HCT116 (cell line): Measurements from ENCODE around the gene TTLL4. TPM values are rescaled to one million over a fixed set of nuclear protein-coding genes. Genes with fewer than 3 reads are reported as not detected.

Experiments used
- ATAC-seq: fragments of 200-7000 bp; cut with Tn5 transposase; 2 replicates; pipeline ENCODE4 v1.9.1; 2020; ENCODE audit warnings: mild to moderate bottlenecking, moderate library complexity
- BruUV-seq: library from RNA; stranded (reverse); fragments of 400-500 nt; replicated peaks from 2 replicates; lab custom pipeline; 2021; lab: Mats Ljungman, UMichigan
- CTCF ChIA-PET: fragments of 300-600 bp; sonication (Branson Sonifier 250); formaldehyde crosslinking; loops from one replicate; lab custom pipeline; 2021; ENCODE audit warnings: antibody characterized with exemption; lab: Charles Lee
- POLR2A ChIA-PET: fragments of 300-600, 350-600 bp; sonication (Branson Sonifier 250); formaldehyde crosslinking; loops from one replicate; lab custom pipeline; 2021; ENCODE audit warnings: antibody characterized with exemption; lab: Charles Lee
- RAD21 ChIA-PET, 2 experiments: fragments of 300-600 bp; sonication (Branson Sonifier 250); formaldehyde crosslinking; loops; one replicate each; lab custom pipeline; 2023; ENCODE audit warnings: low total read pairs in 2 of 2; ENCODE audit not compliant: uncharacterized antibody in 2 of 2, unreplicated experiment in 2 of 2, low non-redundant PET in 1 of 2; lab: Charles Lee
- DNase-seq: peaks from one replicate; pipeline ENCODE4 v3.0.0-alpha.2; 2010; ENCODE audit warnings: low read depth, low spot score
- H2AFZ ChIP-seq: fragments of 200-600 bp; shearing (Covaris generic), sonication (generic); 2 replicates; pipeline ENCODE4 v1.6.1; 2017; ENCODE audit warnings: low read depth, mixed run types, mixed read lengths, antibody characterized with exemption, low read length; ENCODE audit not compliant: poor library complexity, severe bottlenecking
- H3K27ac ChIP-seq: 2 replicates; pipeline ENCODE4 v1.5.1; 2012; ENCODE audit warnings: low read depth, low read length
- H3K27me3 ChIP-seq: fragments of 200-600 bp; sonication (generic); 2 replicates; pipeline ENCODE4 v1.6.1; 2016; ENCODE audit warnings: mixed run types, low read length, mixed read lengths; ENCODE audit not compliant: insufficient read depth
- H3K36me3 ChIP-seq, 2 experiments: fragments of 200-500 bp in 1 of 2; fragments of 200-600 bp in 1 of 2; sonication (Bioruptor generic) in 1 of 2; sonication (generic) in 1 of 2; 2 replicates each; pipeline versions ENCODE4 v1.5.1 to v1.6.1; 2014 to 2016; ENCODE audit warnings: low read length in 2 of 2, inconsistent platforms in 1 of 2, mixed read lengths in 1 of 2, mixed run types in 1 of 2; ENCODE audit not compliant: insufficient read depth in 2 of 2, control insufficient read depth in 1 of 2
- H3K4me1 ChIP-seq, 2 experiments: fragments of 200-600 bp in 1 of 2; sonication (generic) in 1 of 2; 2 replicates each; pipeline versions ENCODE4 v1.5.1 to v1.6.1; 2012 to 2017; ENCODE audit warnings: low read length in 2 of 2, inconsistent platforms in 1 of 2, mild to moderate bottlenecking in 1 of 2, mixed read lengths in 1 of 2, mixed run types in 1 of 2, moderate library complexity in 1 of 2; ENCODE audit not compliant: insufficient read depth in 2 of 2, control insufficient read depth in 1 of 2
- H3K4me2 ChIP-seq: fragments of 200-600 bp; sonication (generic); 2 replicates; pipeline ENCODE4 v1.6.1; 2017; ENCODE audit warnings: mixed run types, low read length, mixed read lengths
- H3K4me3 ChIP-seq, 2 experiments: fragments of 200-600 bp in 1 of 2; sonication (generic) in 1 of 2; replicated peaks in 1 of 2; 2 replicates each; pipeline ENCODE4 v1.5.1; 2011 to 2016; ENCODE audit warnings: low read length in 2 of 2, control low read depth in 1 of 2, low read depth in 1 of 2, mild to moderate bottlenecking in 1 of 2, mixed read lengths in 1 of 2, mixed run types in 1 of 2
- H3K79me2 ChIP-seq: fragments of 200-600 bp; sonication (generic); 2 replicates; pipeline ENCODE4 v1.6.1; 2017; ENCODE audit warnings: mild to moderate bottlenecking, mixed run types, low read length, moderate library complexity, mixed read lengths; ENCODE audit not compliant: insufficient read depth
- H3K9ac ChIP-seq: fragments of 200-600 bp; sonication (generic); 2 replicates; pipeline ENCODE4 v1.6.1; 2016; ENCODE audit warnings: low read length, mixed read lengths
- H3K9me2 ChIP-seq: fragments of 200-600 bp; sonication (generic), shearing (Covaris generic); 2 replicates; pipeline ENCODE4 v1.6.1; 2017; ENCODE audit warnings: mixed run types, mild to moderate bottlenecking, moderate library complexity; ENCODE audit not compliant: insufficient read depth
- H3K9me3 ChIP-seq, 2 experiments: fragments of 200-500 bp in 1 of 2; fragments of 200-600 bp in 1 of 2; sonication (Bioruptor generic) in 1 of 2; sonication (generic) in 1 of 2; 2 replicates each; pipeline ENCODE4 v1.6.1; 2014 to 2017; ENCODE audit warnings: low read length in 2 of 2, mixed read lengths in 2 of 2, inconsistent platforms in 1 of 2, low read depth in 1 of 2, mild to moderate bottlenecking in 1 of 2, mixed run types in 1 of 2, moderate library complexity in 1 of 2; ENCODE audit not compliant: control insufficient read depth in 1 of 2, insufficient read depth in 1 of 2
- H4K20me1 ChIP-seq: fragments of 200-600 bp; sonication (generic), shearing (Covaris generic); 2 replicates; pipeline ENCODE4 v1.6.1; 2017; ENCODE audit warnings: mixed run types, mild to moderate bottlenecking, moderate library complexity; ENCODE audit not compliant: insufficient read depth
- EGR1 ChIP-seq: IDR thresholded peaks from 2 replicates; pipeline ENCODE4 v1.6.1; 2012; ENCODE audit warnings: low read depth
- ELF1 ChIP-seq: IDR thresholded peaks from 2 replicates; pipeline ENCODE4 v1.6.1; 2012; ENCODE audit warnings: low read depth, borderline replicate concordance
- EZH2 ChIP-seq: fragments of 200-600 bp; sonication (generic); IDR thresholded peaks from 2 replicates; pipeline ENCODE4 v1.6.1; 2017; ENCODE audit warnings: antibody characterized with exemption, mixed run types
- EZH2phosphoT487 ChIP-seq: fragments of 200-600 bp; IDR thresholded peaks from 2 replicates; pipeline ENCODE4 v1.6.1; 2018; ENCODE audit warnings: antibody characterized with exemption, borderline replicate concordance
- POLR2A ChIP-seq: IDR thresholded peaks from 2 replicates; pipeline ENCODE4 v1.7.0; 2011; ENCODE audit warnings: borderline replicate concordance; ENCODE audit not compliant: insufficient read depth, insufficient read length; ENCODE audit errors: extremely low read depth
- TCF7L2 ChIP-seq: IDR thresholded peaks from 2 replicates; pipeline ENCODE4 v1.7.0; 2011; ENCODE audit warnings: borderline replicate concordance, inconsistent platforms; ENCODE audit not compliant: insufficient read depth, insufficient read length; ENCODE audit errors: extremely low read depth
- ZFX ChIP-seq: fragments of 450-650 bp; IDR thresholded peaks from 2 replicates; pipeline ENCODE4 v1.6.1; 2017
- intact Hi-C: fragments of 100-400 bp; cut with micrococcal nuclease; formaldehyde crosslinking; loops from 2 replicates; pipeline ENCODE4 v1.10.0; 2022
- total RNA-seq: library from RNA; stranded (reverse); gene quantifications from one replicate; pipeline ENCODE4 v1.2.1, GENCODE V29; 2021; ENCODE audit not compliant: unreplicated experiment
- TF ChIP-seq, protein P1 (sequence below): IDR thresholded peaks from 2 replicates; pipeline ENCODE4 v1.6.1; 2012; ENCODE audit warnings: low read depth
- TF ChIP-seq, protein P2 (sequence below): IDR thresholded peaks from 2 replicates; pipeline ENCODE4 v1.6.1; 2011; ENCODE audit warnings: mild to moderate bottlenecking, low read length, moderate library complexity; ENCODE audit not compliant: insufficient replicate concordance; ENCODE audit errors: extremely low read depth

Gene TTLL4
- total RNA-seq, 1 experiment from 2014 or later: 53.0 TPM

DNA sequence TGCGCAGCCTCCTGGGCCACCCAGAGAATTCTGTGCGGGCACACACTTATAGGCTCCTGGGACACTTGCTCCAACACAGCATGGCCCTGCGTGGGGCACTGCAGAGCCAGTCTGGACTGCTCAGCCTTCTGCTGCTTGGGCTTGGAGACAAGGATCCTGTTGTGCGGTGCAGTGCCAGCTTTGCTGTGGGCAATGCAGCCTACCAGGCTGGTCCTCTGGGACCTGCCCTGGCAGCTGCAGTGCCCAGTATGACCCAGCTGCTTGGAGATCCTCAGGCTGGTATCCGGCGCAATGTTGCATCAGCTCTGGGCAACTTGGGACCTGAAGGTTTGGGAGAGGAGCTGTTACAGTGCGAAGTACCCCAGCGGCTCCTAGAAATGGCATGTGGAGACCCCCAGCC, 11.8 kb upstream of the TTLL4 start (continued):
- TF ChIP-seq, protein P1, sequence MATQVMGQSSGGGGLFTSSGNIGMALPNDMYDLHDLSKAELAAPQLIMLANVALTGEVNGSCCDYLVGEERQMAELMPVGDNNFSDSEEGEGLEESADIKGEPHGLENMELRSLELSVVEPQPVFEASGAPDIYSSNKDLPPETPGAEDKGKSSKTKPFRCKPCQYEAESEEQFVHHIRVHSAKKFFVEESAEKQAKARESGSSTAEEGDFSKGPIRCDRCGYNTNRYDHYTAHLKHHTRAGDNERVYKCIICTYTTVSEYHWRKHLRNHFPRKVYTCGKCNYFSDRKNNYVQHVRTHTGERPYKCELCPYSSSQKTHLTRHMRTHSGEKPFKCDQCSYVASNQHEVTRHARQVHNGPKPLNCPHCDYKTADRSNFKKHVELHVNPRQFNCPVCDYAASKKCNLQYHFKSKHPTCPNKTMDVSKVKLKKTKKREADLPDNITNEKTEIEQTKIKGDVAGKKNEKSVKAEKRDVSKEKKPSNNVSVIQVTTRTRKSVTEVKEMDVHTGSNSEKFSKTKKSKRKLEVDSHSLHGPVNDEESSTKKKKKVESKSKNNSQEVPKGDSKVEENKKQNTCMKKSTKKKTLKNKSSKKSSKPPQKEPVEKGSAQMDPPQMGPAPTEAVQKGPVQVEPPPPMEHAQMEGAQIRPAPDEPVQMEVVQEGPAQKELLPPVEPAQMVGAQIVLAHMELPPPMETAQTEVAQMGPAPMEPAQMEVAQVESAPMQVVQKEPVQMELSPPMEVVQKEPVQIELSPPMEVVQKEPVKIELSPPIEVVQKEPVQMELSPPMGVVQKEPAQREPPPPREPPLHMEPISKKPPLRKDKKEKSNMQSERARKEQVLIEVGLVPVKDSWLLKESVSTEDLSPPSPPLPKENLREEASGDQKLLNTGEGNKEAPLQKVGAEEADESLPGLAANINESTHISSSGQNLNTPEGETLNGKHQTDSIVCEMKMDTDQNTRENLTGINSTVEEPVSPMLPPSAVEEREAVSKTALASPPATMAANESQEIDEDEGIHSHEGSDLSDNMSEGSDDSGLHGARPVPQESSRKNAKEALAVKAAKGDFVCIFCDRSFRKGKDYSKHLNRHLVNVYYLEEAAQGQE: no peak
- TF ChIP-seq ZFX: no peak
- TF ChIP-seq POLR2A: no peak
- TF ChIP-seq, protein P2, sequence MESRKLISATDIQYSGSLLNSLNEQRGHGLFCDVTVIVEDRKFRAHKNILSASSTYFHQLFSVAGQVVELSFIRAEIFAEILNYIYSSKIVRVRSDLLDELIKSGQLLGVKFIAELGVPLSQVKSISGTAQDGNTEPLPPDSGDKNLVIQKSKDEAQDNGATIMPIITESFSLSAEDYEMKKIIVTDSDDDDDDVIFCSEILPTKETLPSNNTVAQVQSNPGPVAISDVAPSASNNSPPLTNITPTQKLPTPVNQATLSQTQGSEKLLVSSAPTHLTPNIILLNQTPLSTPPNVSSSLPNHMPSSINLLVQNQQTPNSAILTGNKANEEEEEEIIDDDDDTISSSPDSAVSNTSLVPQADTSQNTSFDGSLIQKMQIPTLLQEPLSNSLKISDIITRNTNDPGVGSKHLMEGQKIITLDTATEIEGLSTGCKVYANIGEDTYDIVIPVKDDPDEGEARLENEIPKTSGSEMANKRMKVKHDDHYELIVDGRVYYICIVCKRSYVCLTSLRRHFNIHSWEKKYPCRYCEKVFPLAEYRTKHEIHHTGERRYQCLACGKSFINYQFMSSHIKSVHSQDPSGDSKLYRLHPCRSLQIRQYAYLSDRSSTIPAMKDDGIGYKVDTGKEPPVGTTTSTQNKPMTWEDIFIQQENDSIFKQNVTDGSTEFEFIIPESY: no peak

DNA sequence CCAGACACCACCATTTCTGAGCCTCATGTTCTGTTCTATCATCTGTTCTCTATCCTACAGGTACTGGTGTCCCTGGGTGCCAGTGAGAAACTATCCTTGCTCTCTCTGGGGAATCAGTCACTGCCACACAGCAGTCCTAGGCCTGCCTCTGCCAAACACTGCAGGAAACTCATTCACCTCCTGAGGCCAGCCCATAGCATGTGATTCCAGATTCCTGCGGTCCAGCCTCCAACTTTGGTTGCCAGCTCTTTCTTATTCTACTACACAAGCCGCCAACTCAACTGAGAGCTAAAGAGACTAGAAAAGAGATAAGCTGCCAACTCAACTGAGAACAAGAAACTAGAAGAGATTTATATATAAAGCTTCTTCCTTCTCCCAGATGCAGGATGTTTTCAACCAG, 8.8 kb upstream of the TTLL4 start:
- ChIA-PET POLR2A (interaction anchor here (1.2 kb wide), 1 partner anchor 9 kb away, joined by 3 read pairs; the partner anchor contains the start of gene TTLL4), RAD21 (no interaction called here), CTCF (interaction anchor here (1.6 to 2.3 kb wide), 2 partner anchors 9 to 14 kb away, joined by 6 to 8 read pairs; partner anchors contain the start of gene TTLL4)
- ATAC-seq (no peak), DNase-seq (no peak)
- TF ChIP-seq TCF7L2 (no peak), ELF1 (no peak), EZH2phosphoT487 (no peak), EGR1 (no peak), EZH2 (no peak)
- no peaks in the 10 kb centered on the region for H3K9me2 ChIP-seq
- H2AFZ ChIP-seq: no peak overlapping the region
- H3K4me3 ChIP-seq: no peak overlapping the region
- intact Hi-C loops: no loop called here
- peaks cover 5 to 8% of the 10 kb centered on the region in 2 experiments; a peak in 2 of 4 replicates for H3K4me1 ChIP-seq
- H3K4me2 ChIP-seq: no peak overlapping the region
- H3K79me2 ChIP-seq: no peaks in the 10 kb centered on the region
- H3K9me3 ChIP-seq: no peaks in the 10 kb centered on the region
- no TSS peak for BruUV-seq
- H3K27ac ChIP-seq: no peak overlapping the region
- H3K9ac ChIP-seq: no peak overlapping the region
- no peaks in the 10 kb centered on the region for H4K20me1 ChIP-seq
- no peaks in the 10 kb centered on the region for H3K27me3 ChIP-seq
- peaks cover 0 to 8% of the 10 kb centered on the region in 2 experiments; a peak in 2 of 4 replicates for H3K36me3 ChIP-seq
